Activated effector memory CD4-positive, alpha-beta T cell treated with anti-CD3 and anti-CD28 coated beads, Interleukin-2, amount 50 U/mL, for 16 hours (primary cell): ENCODE data around the gene FSD2.
"Not testable (repeated sequence)": the region's sequence is repeated elsewhere in the genome, so short reads cannot be mapped to it uniquely, and the experiment has no call there.

Experiments used
- DNase-seq: peaks from one replicate; pipeline ENCODE4 v3.0.0-alpha.2; 2020

The FSD2 gene

DNA sequence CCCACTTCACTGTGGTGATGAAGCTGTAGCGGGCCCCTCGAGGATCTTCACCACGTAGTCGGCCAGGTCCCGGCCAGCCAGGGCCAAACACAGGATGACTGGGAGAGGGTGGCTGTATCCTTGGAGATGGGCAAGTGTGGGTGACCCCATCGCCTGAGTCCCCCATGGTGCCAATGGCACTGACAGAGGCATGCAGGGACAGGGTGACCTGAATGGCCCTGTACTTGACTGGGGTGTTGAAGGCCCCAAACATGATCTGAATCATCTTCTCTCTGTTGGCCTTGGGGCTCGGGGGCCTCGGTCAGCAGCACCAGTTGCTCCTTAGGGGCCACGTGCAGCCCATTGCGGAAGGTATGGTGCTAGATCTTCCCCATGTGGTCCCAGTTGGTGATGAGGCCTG lies 79.1 kb downstream of the FSD2 start:
- DNase-seq, result no peak

GRCh38 chr15:82715003-82715402 lies 90.9 kb downstream of the FSD2 start:
- no peak for DNase-seq

- DNase-seq, result no peak
Observed at GRCh38 chr15:82714016-82714415, 91.9 kb downstream of the FSD2 start.

DNA sequence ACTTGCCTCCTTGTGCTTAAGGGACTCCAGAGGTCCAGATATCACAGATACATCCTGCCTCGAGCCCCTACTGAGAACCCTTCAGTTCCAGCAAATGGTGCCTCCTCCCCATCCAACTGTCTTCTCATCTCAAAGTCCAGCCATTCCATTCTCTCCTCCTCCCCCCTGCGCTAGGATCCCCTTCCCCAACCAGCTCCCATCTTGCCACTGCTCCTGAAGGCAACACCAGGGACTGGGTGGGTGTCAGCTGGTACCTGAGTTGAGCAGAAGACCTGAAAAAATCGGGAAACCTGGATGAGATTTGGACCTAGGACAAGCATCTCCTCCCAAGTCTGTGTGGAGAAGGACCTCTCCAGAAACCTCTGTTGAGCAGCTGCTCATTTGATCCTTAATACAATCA lies 93.8 kb downstream of the FSD2 start:
- no peak for DNase-seq

- no peak for DNase-seq
Observed at GRCh38 chr15:82710926-82711490, 94.9 kb downstream of the FSD2 start.

- DNase-seq, result no peak
Observed at GRCh38 chr15:82710208-82710555, 95.7 kb downstream of the FSD2 start.

DNA sequence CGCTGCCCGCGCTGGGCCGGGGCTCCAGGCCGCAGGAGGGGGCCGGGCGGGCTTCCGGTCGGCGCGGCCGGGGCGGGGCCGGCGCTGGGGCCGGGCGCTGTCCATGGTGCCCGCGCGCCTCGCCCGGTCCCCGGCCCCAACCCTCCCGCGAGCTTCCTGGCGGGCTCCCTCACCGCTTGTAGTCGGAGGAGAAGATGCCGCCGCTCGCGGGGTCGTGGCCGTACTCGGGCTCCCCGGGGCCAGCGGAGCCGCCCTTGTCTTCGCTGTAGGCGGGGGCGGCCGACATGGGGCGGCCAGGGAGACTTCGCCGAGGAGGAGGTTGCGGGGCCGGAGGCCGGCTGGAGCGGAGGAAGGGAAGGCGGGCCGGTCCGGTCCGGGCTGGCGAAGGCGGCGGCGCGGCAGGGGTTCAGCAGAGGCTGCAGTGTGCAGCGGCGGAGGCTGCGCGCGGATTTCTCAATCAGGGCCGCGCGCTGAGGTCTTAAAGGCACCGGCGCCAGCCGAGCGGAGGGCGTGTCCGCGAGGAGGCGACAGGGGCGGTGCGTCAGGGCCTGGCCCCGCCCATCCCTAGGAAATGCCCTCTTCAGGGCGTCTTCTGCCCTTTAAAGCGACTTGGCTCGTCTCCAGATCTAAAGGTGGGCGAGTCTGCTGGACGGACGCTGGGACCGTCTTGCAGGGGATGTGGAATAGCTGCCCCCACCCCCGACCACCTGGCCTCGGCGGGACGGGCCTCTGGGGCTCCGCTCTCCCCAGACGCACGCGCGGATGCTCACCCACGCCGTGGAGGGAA lies 96.3 kb downstream of the FSD2 start, which contains the start of gene AP3B2:
AP3B2 (minus strand) TSS at position 455 of the 787 bp plus-strand sequence; CDS start at position 286, 169 bp downstream.
- peak; percentile 89 for DNase-seq

DNA sequence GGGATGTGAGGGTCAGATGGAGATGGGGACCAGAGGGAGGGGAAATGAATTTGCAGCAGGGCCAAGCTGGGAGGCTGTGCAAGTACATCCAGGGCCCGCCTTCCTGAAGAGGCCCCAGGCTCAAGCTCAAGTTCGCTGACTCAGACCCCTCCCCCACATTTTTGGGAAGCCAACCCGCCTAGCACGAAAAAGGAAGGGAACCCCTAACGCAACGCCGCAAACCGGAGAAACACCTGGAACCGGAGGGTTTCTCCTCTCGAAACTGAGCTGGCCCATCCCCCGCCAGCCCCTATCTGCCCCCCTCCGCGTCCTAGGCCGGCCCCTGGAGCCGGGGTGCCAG lies 96.8 kb downstream of the FSD2 start:
- DNase-seq, result no peak

DNA sequence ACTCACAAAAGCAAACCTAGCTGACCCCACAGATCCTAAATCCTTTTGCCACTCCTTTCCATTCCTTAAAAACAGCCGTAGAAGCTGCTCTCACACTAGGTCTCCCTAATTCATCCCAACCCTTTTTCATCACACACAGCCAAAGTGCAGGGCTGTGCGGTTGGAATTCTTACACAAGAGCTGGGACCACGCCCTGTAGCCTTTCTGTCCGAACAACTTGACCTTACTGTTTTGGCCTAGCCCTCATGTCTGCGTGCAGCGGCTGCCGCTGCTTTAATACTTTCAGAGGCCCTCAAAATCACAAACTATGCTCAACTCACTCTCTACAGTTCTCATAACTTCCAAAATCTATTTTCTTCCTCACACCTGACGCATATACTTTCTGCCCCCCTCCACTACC lies 100.0 kb downstream of the FSD2 start:
- DNase-seq, result not testable (repeated sequence)
